ENCODE data around the gene SLC39A13.
A peak's percentile ranks its signal among the peaks of the same experiment; 100 is the strongest.

The SLC39A13 gene

GRCh38 chr11:47453365-47453764 is 45.0 kb downstream of the SLC39A13 start:
- no peak for DNase-seq (ENCODE audit: low read depth in 2 of 2)

- peak; percentile 28 to 35 for DNase-seq (ENCODE audit: low read depth in 2 of 2)
These were observed 45.9 kb downstream of the SLC39A13 start for GRCh38 chr11:47454258-47454671.

- no peak for DNase-seq (ENCODE audit: low read depth in 2 of 2)
These were observed 52.3 kb downstream of the SLC39A13 start for GRCh38 chr11:47460571-47461235.

- DNase-seq (ENCODE audit: low read depth in 2 of 2): no peak
These were observed 53.5 kb downstream of the SLC39A13 start for GRCh38 chr11:47461876-47462275.

GRCh38 chr11:47464483-47464882 is 56.1 kb downstream of the SLC39A13 start:
- DNase-seq (ENCODE audit: low read depth in 2 of 2): no peak
